ENCODE measurements around the gene C2CD4C. TPM values are rescaled to one million over a fixed set of nuclear protein-coding genes. Genes with fewer than 3 reads are reported as not detected.

Gene C2CD4C
- total RNA-seq, 1 experiment from 2014 or later = 9.8 TPM

GRCh38 chr19:437041-437440 is 28.1 kb upstream of the C2CD4C start (continued):
- no peak for TF ChIP-seq TEAD4 (CRISPR knock-in tag; IDR thresholded peaks at IDR 0.05)
- TF ChIP-seq JAZF1 (CRISPR knock-in tag; IDR thresholded peaks at IDR 0.05) = no peak
- TF ChIP-seq ZNF532 (CRISPR knock-in tag; IDR thresholded peaks at IDR 0.05; ENCODE audit: borderline replicate concordance) = no peak
- TF ChIP-seq ZBTB21 (CRISPR knock-in tag; IDR thresholded peaks at IDR 0.05; ENCODE audit: borderline replicate concordance) = no peak

- Mint-ChIP-seq H3K36me3 (0 out of 2 replicates have a peak, but pooled peaks cover 1% of the 10 kb centered on the region), H3K9me3 (no peaks in the 10 kb centered on the region), H3K4me3 (no peak overlapping the region), H3K27ac (no peak overlapping the region), H3K27me3 (ENCODE audit: low read depth) (no peaks in the 10 kb centered on the region), H3K4me1 (no peaks in the 10 kb centered on the region; the same call in 1 of the 2 replicates)
- CTCF ChIA-PET = no interaction called here
- ATAC-seq = no peak
- POLR2A ChIA-PET = no interaction called here
- no peak for DNase-seq (ENCODE audit: low spot score)
- TF ChIP-seq STAT6 (CRISPR knock-in tag; conservative IDR thresholded peaks at IDR 0.05; ENCODE audit: low read depth) (no peak), ZNF219 (CRISPR knock-in tag; IDR thresholded peaks at IDR 0.05; ENCODE audit: borderline replicate concordance) (no peak), IRF2 (CRISPR knock-in tag; IDR thresholded peaks at IDR 0.05; ENCODE audit: borderline replicate concordance, low read depth) (no peak), ETV6 (CRISPR knock-in tag; IDR thresholded peaks at IDR 0.05) (no peak), OVOL2 (CRISPR knock-in tag; IDR thresholded peaks at IDR 0.05; ENCODE audit: borderline replicate concordance) (no peak)
These were observed 27.5 kb upstream of the C2CD4C start for GRCh38 chr19:436413-436950.

GRCh38 chr19:435707-436412 is 26.9 kb upstream of the C2CD4C start:
- ATAC-seq = no peak
- Mint-ChIP-seq H3K4me3 (no peak overlapping the region), H3K27me3 (ENCODE audit: low read depth) (no peaks in the 10 kb centered on the region), H3K36me3 (peaks cover 4% of the 10 kb centered on the region), H3K27ac (no peak overlapping the region), H3K9me3 (peaks cover 4% of the 10 kb centered on the region), H3K4me1 (no peaks in the 10 kb centered on the region)
- CTCF ChIA-PET = interaction anchor here (0.9 kb wide), 1 partner anchor 44 kb away, joined by 3 read pairs; no protein-coding TSS in a partner anchor
- no peak for DNase-seq (ENCODE audit: low spot score)
- POLR2A ChIA-PET = no interaction called here
- TF ChIP-seq HMGA2 (CRISPR knock-in tag; IDR thresholded peaks at IDR 0.05) = no peak
- TF ChIP-seq IRF1 (CRISPR knock-in tag; IDR thresholded peaks at IDR 0.05) = no peak
- no peak for TF ChIP-seq JUN (CRISPR knock-in tag; IDR thresholded peaks at IDR 0.05)
- TF ChIP-seq USF1 (CRISPR knock-in tag; IDR thresholded peaks at IDR 0.05) = no peak
- TF ChIP-seq ZNF219 (CRISPR knock-in tag; IDR thresholded peaks at IDR 0.05; ENCODE audit: borderline replicate concordance) = no peak
- TF ChIP-seq PREB (CRISPR knock-in tag; IDR thresholded peaks at IDR 0.05; ENCODE audit: borderline replicate concordance) = no peak
- TF ChIP-seq E2F4 (CRISPR knock-in tag; IDR thresholded peaks at IDR 0.05; ENCODE audit: borderline replicate concordance, low read depth) = no peak
- no peak for TF ChIP-seq PRRX2 (CRISPR knock-in tag; IDR thresholded peaks at IDR 0.05)
- no peak for TF ChIP-seq ATF6 (CRISPR knock-in tag; IDR thresholded peaks at IDR 0.05)

Data from WTC11 (cell line).